Measurements from ENCODE around the gene CCDC28B. TPM values are rescaled to one million over a fixed set of nuclear protein-coding genes. Genes with fewer than 3 reads are reported as not detected.

Gene CCDC28B
- polyA plus RNA-seq, 1 experiment = 13.9 TPM

GRCh38 chr1:32170991-32171390, 29.4 kb upstream of the CCDC28B start:
- no peak for DNase-seq (ENCODE audit: low read depth)
- H3K4me3 ChIP-seq (ENCODE audit: low read depth, low read length) = no peak overlapping the region
- H3K27me3 ChIP-seq (ENCODE audit: control insufficient read depth, insufficient read depth, low read length) = no peaks in the 10 kb centered on the region
- TF ChIP-seq CTCF (IDR thresholded peaks at IDR 0.05; ENCODE audit: insufficient read depth, low read depth, low read length) = no peak
- ChIA-PET CTCF (no interaction called here), POLR2A (no interaction called here)
- peaks cover 27% of the 10 kb centered on the region for H3K36me3 ChIP-seq (ENCODE audit: control insufficient read depth, insufficient read depth, low read length)

- ChIA-PET POLR2A (interaction anchor here (0.6 to 0.7 kb wide), 2 partner anchors 139 to 208 kb away, joined by 5 to 18 read pairs; no protein-coding TSS in a partner anchor), CTCF (no interaction called here)
- no peak for TF ChIP-seq CTCF (IDR thresholded peaks at IDR 0.05; ENCODE audit: insufficient read depth, low read depth, low read length)
- H3K27me3 ChIP-seq (ENCODE audit: control insufficient read depth, insufficient read depth, low read length) = no peaks in the 10 kb centered on the region
- peaks cover 23% of the 10 kb centered on the region for H3K36me3 ChIP-seq (ENCODE audit: control insufficient read depth, insufficient read depth, low read length)
- H3K4me3 ChIP-seq (ENCODE audit: low read depth, low read length) = no peak overlapping the region
- DNase-seq (ENCODE audit: low read depth) = no peak
These were observed 27.7 kb upstream of the CCDC28B start for GRCh38 chr1:32172621-32173245.

GRCh38 chr1:32178380-32179192, 21.8 kb upstream of the CCDC28B start:
- no peak for DNase-seq (ENCODE audit: low read depth)
- POLR2A ChIA-PET = no interaction called here
- Histone ChIP-seq H3K27me3 (ENCODE audit: control insufficient read depth, insufficient read depth, low read length) (no peaks in the 10 kb centered on the region), H3K36me3 (ENCODE audit: control insufficient read depth, insufficient read depth, low read length) (peaks cover 2% of the 10 kb centered on the region), H3K4me3 (ENCODE audit: low read depth, low read length) (no peak overlapping the region)
- TF ChIP-seq CTCF (IDR thresholded peaks at IDR 0.05; ENCODE audit: insufficient read depth, low read depth, low read length) = no peak
- CTCF ChIA-PET = interaction anchor here (0.7 to 2.0 kb wide), 4 partner anchors 24 to 70 kb away, joined by 3 to 5 read pairs (median 4); no protein-coding TSS in a partner anchor

GRCh38 chr1:32179193-32179442, 21.3 kb upstream of the CCDC28B start:
- no peak for TF ChIP-seq CTCF (IDR thresholded peaks at IDR 0.05; ENCODE audit: insufficient read depth, low read depth, low read length)
- no peaks in the 10 kb centered on the region for H3K27me3 ChIP-seq (ENCODE audit: control insufficient read depth, insufficient read depth, low read length)
- no peak for DNase-seq (ENCODE audit: low read depth)
- ChIA-PET POLR2A (no interaction called here), CTCF (interaction anchor here (0.7 to 2.0 kb wide), 4 partner anchors 25 to 70 kb away, joined by 3 to 5 read pairs (median 4); no protein-coding TSS in a partner anchor)
- peak overlapping the region; percentile 66; the same call in 1 of the 2 replicates for H3K4me3 ChIP-seq (ENCODE audit: low read depth, low read length)
- H3K36me3 ChIP-seq (ENCODE audit: control insufficient read depth, insufficient read depth, low read length) = peaks cover 2% of the 10 kb centered on the region

GRCh38 chr1:32179443-32180185, 20.8 kb upstream of the CCDC28B start, which contains the start of gene TXLNA:
Gene TXLNA, plus strand, starts transcription at chr1:32179675. Its CDS starts 671 bp downstream, at chr1:32180346.
- Histone ChIP-seq H3K36me3 (ENCODE audit: control insufficient read depth, insufficient read depth, low read length) (peaks cover 6% of the 10 kb centered on the region), H3K27me3 (ENCODE audit: control insufficient read depth, insufficient read depth, low read length) (no peaks in the 10 kb centered on the region), H3K4me3 (ENCODE audit: low read depth, low read length) (peak within 1 kb of the TSS; percentile 66)
- no peak for TF ChIP-seq CTCF (IDR thresholded peaks at IDR 0.05; ENCODE audit: insufficient read depth, low read depth, low read length)
- POLR2A ChIA-PET = interaction anchor here (0.9 kb wide), 1 partner anchor 18 kb away, joined by 3 read pairs; no protein-coding TSS in a partner anchor
- CTCF ChIA-PET = interaction anchor here (0.7 to 2.0 kb wide), 6 partner anchors 25 to 107 kb away, joined by 3 to 5 read pairs (median 4); partner anchors contain the start of gene TMEM39B
- DNase-seq (ENCODE audit: low read depth) = peak; percentile 51

All from BJ (cell line).